ENCODE results near the gene PGM1.

PGM1 gene

DNA sequence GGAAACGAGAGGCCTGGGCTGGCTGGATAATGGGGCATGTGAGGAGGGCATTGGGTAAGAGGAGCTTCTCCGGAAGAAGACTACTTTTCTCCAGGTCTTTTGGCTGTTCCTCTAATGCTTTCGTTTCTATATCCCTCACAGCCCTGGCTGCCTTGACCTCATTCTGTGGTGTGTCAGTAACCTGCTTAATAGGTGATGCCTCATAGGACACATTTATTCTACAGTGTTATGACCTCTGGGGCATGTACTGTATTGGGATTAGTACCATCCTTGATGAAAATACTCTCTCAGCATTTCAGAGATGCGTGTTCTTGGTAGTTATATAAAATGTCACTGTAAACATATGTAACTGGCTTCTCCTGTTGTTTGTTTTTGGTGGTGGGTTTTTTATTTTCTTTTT is 40.1 kb downstream of the PGM1 start:
- no peak for DNase-seq (ENCODE audit: low read depth in 3 of 3)

DNA sequence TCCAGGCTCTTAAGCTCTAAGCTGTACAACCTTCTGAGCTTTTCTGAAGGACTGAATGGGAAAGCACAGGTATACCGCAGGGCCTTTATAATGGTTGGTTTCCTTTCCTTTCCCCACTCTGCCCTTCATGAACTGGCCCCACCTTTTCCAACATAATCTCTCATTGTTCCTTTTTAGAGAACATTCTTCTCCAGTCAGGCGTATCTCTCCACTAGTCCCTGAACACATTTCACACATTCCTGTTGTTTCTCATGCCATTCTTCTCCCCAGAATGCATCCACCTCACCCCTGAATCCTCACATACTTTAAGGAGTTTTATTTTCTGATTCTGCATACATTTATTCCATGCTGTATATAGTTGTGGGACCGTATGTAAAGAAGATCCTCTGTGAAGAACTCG is 41.3 kb downstream of the PGM1 start:
- DNase-seq (ENCODE audit: low read depth in 3 of 3): no peak

DNA sequence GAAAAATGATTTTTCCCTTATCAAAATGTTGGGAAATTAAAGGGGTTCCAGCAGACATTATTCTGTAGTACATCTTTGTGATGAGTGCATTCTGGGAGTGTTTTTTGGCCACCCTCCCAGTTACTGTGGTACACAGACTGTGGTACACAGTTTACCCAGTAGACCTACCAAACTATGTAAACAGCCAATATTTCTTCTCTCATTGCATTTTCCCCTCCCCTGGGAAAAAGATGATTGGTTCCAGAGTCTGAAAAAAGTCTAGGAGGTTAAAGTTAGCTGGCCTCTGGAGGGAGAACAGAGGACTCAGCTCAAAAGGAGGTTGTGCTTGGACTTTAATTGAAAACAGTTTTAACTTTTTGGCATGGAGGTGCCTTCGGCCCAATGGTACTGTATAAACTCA is 42.5 kb downstream of the PGM1 start:
- DNase-seq (ENCODE audit: low read depth in 3 of 3): no peak

DNA sequence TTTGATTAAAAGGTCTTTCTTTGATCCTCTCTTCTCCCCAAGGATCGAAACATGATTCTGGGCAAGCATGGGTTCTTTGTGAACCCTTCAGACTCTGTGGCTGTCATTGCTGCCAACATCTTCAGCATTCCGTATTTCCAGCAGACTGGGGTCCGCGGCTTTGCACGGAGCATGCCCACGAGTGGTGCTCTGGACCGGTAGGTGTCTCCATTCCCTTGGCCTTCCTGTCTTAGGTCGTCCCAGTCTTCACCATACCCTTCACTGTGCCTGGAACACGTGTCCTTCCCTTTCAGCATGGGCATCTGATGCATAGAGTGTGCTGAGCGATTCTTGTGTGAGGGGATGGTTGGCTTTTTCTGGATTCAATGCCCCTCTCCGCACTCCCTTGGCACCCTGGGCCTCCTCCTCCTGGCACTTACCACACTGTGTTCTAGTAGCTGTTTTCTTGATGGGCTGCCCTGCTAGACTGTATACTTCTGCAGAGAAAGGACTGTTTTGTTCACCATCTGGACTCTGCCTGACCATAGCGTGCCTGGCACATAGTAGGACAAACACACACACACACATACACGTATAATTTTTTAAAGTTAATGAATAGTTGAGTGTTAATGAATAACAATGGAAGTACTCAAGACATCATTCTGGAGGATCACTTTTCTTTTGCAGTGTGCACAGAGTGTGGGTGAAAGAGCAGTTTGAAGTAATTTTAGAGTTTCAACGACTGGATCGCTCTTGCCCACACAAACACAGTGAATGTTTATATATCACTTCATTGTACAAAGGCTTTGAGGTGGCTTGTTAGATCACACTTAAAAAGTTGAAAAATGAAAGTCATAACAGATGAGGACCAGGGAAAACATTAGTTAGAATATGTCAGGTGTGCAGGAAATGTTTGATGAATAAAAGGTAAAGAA is 43.2 kb downstream of the PGM1 start:
- DNase-seq (ENCODE audit: low read depth in 3 of 3): no peak

GRCh38 chr1:63638471-63638870 is 45.3 kb downstream of the PGM1 start:
- no peak for DNase-seq (ENCODE audit: low read depth in 3 of 3)

DNA sequence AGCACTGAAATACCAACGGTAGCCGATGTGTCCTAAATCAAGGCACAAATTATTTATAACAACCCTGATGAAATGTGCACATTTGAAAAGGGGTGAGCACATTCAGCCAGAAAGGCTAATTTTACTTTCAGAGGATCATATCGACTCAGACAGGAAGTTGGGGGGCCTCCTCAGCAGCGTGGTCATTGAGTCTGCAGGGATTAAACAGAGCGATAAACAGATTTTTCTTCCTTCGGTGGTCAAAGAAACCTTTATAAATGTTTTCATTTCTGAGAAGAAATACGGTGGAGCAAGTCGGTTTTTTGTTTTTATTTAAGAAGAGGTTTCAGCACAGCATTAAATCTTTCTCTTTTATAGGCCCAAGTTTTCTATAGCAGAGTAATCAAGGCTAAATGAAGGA is 45.7 kb downstream of the PGM1 start:
- DNase-seq (ENCODE audit: low read depth in 3 of 3): no peak

DNA sequence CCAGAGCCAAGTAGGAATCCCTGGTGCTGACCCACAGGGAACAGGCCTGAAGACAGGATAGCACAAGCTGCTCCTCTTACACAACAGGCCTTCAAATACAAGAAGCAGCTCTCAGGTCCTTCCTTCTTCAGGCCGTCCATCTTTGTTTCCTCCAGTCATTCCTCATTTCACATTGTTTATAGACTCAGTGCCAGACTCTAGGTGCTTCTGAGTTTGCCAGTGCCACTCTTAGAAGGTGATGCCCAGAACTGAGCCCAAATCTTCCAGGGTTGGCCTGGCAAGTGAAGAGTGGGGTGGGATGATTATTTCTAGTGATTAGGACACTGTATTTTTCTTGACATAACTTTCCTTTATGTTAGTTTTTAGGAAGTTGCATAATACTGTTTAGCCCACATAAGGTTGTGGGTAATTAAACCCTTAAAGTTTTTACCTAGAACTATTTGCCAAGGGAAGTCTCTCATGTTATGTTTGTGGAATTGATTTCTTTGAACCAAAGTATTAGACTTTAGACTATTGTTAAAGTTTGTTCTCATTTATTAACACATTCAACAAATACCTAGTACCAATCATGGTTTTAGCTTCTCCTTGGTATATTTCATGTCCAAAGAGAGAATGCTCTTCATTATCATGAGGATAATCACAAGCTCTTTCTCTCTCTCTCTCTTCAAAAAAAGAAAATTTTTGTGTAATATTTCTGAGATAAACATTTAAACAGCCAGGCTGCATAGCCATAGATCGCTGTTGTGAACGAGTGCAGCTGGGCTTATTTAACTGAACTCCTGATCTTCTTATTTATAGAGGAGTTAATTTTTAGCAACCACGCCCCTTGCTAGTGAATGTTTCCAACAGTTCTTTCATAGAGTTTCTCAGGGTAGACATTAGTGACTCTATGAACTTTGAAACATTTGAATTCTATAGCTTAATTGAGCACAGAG is 47.7 kb downstream of the PGM1 start:
- DNase-seq (ENCODE audit: low read depth in 3 of 3): no peak

- no peak for DNase-seq (ENCODE audit: low read depth in 3 of 3)
These were observed 48.4 kb downstream of the PGM1 start for GRCh38 chr1:63641615-63642014.

DNA sequence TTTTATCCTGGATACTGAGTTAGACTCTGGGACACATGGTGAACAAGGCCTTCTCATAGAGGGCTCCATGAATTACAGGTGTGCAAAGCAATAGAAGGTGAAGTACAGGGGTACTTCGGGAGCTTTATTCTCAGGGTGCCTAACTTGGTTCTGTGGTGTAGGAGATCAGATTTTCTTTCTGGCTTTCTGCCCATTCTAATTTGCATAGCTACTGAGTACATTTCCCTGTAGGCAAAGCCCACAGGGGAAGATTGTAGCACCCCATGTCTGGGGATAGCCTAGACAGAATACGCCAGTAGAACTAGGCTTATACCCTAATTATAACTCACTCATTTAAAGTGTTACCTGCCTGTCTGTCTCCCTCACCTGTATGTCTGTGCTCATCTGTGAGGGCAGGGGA is 49.7 kb downstream of the PGM1 start:
- no peak for DNase-seq (ENCODE audit: low read depth in 3 of 3)

DNA sequence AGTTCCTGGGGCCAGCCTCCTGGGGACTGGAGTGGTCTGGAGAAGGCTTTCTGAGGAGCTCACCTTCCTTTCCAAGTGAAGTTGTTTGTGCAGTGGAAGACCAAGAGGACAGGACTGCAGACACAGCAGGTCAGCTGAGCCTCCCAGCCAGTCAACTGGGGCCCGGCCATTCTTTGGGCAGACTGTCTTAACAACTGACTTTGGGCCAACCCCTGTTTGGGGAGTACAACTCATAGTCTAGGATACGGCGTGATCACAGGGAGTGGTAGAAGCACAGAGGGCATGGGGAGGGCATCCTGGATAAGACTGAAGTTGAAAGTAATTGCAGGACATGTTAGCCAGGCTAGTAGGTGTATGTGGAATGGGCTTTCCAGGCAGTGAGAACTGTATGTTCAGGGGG is 50.3 kb downstream of the PGM1 start:
- no peak for DNase-seq (ENCODE audit: low read depth in 3 of 3)

DNA sequence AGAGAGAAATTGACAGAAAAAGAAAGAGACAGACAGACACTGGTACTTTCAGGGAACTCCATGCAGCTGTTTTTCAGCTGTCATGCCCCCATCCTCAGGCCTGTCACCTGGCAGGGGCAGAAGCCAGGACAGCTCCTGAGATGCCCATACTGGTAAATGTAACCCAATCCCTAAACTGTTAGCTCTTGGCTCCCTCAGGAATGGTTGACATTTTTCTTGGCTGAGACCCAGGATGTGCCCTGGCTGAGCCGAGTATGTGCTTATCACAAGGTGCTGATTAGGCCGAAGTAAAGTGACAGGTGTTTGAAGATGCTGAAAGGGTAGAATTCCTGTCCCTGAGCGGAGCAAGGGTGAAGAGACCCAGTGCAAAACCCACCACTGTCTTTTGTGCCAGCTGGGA is 50.7 kb downstream of the PGM1 start:
- DNase-seq (ENCODE audit: low read depth in 3 of 3): no peak

DNA sequence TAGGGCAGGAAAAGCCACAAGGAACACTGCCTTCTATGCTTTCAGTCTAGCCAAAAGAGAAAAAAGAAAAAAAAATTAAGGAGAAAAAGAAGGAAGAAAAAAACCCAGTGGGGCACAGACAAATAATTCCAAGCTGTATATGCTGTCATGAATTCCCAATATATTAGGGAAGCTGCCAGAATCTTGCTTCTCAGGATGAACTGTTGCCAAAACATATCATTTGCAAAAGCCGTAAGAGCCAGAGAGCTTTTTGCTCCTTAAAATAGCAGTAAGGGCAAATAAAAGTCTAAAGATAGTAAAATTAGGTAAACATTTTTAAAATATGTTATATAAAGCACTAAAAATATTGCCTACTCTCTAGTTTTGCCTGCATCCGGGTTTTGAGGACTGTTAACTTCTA is 52.1 kb downstream of the PGM1 start:
- no peak for DNase-seq (ENCODE audit: low read depth in 3 of 3)

DNA sequence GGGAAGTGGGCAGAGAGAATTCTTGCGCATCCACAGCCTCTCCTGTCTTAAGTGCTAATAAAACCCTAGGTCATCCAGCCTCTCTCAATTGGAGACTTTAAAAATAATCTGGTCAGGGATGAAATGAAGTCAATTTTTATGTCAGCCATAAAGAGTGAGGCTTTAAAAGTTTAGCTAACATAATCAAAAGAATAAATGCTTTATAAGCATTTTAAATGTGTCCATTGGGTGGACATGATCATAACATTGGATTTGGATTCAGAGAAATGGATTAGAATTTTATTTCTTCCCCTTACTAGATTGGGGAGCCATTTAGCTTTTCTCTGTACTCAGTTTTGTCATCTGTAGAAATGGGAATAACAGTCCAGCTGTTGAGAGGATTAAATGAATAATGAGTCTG is 55.5 kb downstream of the PGM1 start:
- no peak for DNase-seq (ENCODE audit: low read depth in 3 of 3)

GRCh38 chr1:63651161-63651701 is 58.0 kb downstream of the PGM1 start:
- DNase-seq (ENCODE audit: low read depth in 3 of 3): peak in 1 of 3 experiments; percentile 18

- no peak for DNase-seq (ENCODE audit: low read depth in 3 of 3)
These were observed 60.8 kb downstream of the PGM1 start for GRCh38 chr1:63653976-63654375.

GRCh38 chr1:63659448-63659847 is 66.2 kb downstream of the PGM1 start:
- no peak for DNase-seq (ENCODE audit: low read depth in 3 of 3)

DNA sequence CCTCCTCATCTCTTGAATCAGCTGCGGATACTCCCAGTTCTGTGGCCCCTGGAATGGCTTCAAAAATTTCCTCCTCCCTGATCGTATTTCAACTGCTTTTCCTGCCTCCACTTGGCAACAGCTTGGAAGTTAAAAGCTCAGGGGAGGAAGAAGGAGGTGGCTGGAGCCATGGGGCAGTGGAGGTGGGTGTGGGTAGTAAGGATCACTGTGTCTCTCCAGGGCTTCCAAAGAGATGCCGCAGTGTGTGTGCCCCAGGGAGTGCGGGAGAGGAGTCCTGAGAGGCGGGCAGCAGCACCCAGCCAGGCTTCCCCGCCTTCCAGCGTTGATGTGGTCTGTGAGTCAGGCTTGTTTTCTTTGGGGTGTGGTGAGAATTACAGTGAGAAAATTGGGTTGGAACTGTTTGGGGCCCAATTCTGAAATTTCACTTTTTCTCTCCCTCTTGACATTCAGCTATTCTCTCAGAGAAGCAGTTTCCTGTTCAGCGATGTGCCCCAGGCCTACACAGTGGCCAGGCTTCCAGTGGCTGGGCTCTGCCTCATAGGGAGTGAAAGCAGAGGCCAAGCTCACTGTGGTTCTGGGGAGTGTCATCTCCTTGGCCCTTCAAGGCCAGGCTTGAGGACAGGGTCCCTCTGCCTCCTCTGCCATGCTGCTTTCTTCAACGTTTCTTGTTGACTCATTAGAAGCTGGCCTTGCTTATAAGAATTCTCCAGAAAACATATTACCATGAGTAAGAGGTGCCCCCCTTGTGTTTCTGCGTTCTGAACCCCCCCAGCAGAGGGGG is 69.0 kb downstream of the PGM1 start:
- DNase-seq (ENCODE audit: low read depth in 3 of 3): no peak

DNA sequence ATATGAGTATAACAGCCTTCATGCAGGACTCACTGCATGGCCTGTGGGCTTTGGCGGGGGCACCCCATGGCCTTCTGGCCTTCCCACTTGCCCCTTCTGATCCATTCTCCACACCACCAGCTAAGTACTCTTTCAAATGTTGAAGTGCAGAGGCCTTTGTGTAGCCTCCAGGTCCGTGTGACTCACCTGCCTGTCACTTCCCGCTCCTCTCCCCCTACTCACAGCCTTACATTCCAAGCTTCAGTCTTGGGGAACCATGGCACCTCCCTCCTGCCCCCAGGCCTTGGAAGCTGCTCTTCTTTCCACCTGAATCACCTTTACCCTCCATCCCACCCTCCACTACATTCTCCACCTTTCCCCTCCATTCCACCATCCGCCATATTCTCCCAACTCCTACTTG is 69.6 kb downstream of the PGM1 start:
- DNase-seq (ENCODE audit: low read depth in 3 of 3): no peak

GRCh38 chr1:63663301-63663700 is 70.1 kb downstream of the PGM1 start:
- no peak for DNase-seq (ENCODE audit: low read depth in 3 of 3)

DNA sequence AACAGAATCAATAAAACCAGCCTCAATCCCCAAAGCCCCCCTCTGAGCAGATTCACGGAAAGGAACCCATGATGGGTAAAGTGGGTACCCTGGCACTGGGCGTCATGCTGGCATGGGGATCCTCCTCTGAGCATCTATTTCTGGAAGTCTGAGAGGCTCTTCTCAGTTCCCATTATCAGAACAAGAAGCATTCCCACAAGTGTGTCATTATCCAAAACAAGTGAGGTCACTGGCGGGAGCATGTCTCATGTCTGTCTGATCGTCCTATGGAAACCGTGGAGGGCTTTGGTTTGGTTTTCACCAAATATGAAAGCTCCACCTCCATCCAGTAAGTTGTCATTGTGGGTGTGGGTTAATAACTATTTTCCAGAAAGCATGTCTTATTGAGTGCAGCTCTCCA is 70.7 kb downstream of the PGM1 start:
- DNase-seq (ENCODE audit: low read depth in 3 of 3): no peak

DNA sequence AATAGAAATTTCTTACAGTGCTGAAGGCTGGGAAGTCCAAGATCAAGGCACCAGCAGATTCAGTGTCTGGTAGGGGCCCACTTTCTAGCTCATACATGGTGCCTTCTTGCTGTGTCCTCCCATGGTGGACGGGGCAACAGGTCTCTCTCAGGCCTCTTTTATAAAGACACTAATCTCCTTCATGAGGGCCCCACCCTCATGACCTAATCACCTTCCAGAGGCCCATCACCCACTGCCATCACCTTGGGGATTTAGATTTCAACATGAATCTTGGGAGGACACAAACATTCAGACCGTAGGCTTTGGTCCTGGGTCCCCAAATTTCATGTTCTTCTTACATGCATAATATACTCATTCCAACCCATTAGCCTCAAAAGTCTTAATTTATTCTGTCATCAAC is 71.5 kb downstream of the PGM1 start:
- DNase-seq (ENCODE audit: low read depth in 3 of 3): no peak

GRCh38 chr1:63665410-63665809 is 72.2 kb downstream of the PGM1 start:
- no peak for DNase-seq (ENCODE audit: low read depth in 3 of 3)
